Activated naive CD4-positive, alpha-beta T cell (primary cell): ENCODE results near the gene OR52A1.
"Not testable (repeated sequence)": the region's sequence is repeated elsewhere in the genome, so short reads cannot be mapped to it uniquely, and the experiment has no call there.

Experiments used
- DNase-seq, 4 experiments: peaks; one replicate each; lab custom pipeline; 2025; lab: John Stamatoyannopoulos, UW

OR52A1 gene

GRCh38 chr11:5154657-5155056, at the start of gene OR52A1:
OR52A1 (minus strand) TSS chr11:5154757; CDS start chr11:5152369, 2,388 bp downstream.
- no peak for DNase-seq

DNA sequence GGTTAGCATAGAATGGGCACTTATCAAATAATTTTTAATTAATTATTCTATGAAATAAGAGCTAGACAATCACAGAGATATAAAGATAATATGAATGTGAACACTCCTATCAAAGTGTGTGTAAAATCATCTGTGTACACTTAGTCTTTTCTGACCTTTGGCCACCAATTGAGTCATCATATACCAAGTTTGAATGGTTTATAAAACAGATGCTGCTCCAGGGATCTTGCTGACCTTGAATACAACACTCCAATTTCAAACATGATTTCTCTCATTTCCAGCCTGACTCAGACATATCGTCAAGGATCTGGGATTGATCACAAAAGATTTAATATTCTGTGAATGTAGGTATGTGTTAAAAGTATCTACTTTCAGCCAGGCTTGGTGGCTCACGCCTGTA, 48.8 kb upstream of the OR52A1 start:
- DNase-seq = no peak

DNA sequence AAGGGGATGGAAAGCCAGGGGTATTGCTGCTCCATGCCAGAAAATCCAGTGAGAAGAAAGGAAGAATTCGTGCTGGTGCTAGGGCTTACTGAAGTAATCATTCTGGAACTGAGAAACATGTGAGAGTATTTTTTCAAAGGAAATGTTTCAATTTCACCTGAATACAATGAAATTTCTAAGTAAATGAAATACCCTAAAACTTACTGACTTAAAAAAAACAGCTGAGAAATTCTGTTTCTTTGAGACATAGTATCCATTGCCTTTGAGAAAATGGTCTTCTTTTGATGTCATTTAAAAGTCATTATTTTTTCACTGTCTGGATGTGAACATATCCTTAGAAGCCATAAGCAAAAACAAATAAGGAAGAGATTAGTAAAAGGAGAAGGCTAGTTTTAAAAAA, 46.0 kb upstream of the OR52A1 start, which contains the start of gene OR51V1:
OR51V1 (minus strand) TSS at position 101 of the 400 bp plus-strand sequence; CDS start at position 101, 0 bp downstream.
- DNase-seq = no peak

DNA sequence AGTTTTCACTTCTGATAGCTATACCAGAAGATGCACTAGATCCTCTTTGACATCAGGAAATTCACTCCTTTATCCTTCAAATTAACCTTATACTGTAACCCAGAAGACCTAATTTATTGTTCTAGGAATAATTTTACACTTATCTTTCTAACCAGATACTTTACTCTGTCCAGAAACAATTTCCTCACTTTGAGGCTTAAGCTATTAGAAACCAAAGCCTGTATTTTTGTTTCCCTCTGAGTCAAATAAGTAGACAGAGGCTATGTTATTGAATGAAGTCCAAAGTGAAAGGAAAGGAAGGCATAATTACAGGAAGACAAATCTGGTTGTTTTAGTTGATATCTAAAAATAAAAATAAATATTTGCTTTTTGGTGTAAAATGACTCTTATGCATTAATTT, 43.7 kb upstream of the OR52A1 start:
- no peak for DNase-seq

- no peak for DNase-seq
Measured at GRCh38 chr11:5197536-5197935, 43.0 kb upstream of the OR52A1 start.

DNA sequence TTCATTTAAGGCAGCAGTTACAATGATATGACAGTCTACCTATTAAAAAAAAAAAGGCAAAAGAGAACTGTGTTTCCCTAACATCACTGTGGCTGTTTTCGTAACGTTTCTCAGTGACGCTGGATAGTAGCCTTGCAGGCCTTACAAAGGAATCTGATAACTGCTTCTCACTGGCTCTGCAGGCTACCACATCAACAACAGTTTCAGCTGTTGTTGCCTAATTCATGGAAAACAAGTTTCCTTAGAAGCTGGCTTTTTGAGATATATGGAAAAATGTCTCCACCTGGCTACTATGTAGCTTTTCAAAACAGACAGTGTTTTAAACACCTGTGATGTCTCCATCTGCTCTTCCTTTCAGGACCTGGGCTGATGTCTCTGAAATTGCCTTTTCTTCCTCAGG, 42.2 kb upstream of the OR52A1 start:
- no peak for DNase-seq

GRCh38 chr11:5196067-5196466, 41.5 kb upstream of the OR52A1 start:
- no peak for DNase-seq

- DNase-seq = no peak
Measured at GRCh38 chr11:5192738-5193137, 38.2 kb upstream of the OR52A1 start.

GRCh38 chr11:5188201-5188600, 33.6 kb upstream of the OR52A1 start:
- DNase-seq = no peak

DNA sequence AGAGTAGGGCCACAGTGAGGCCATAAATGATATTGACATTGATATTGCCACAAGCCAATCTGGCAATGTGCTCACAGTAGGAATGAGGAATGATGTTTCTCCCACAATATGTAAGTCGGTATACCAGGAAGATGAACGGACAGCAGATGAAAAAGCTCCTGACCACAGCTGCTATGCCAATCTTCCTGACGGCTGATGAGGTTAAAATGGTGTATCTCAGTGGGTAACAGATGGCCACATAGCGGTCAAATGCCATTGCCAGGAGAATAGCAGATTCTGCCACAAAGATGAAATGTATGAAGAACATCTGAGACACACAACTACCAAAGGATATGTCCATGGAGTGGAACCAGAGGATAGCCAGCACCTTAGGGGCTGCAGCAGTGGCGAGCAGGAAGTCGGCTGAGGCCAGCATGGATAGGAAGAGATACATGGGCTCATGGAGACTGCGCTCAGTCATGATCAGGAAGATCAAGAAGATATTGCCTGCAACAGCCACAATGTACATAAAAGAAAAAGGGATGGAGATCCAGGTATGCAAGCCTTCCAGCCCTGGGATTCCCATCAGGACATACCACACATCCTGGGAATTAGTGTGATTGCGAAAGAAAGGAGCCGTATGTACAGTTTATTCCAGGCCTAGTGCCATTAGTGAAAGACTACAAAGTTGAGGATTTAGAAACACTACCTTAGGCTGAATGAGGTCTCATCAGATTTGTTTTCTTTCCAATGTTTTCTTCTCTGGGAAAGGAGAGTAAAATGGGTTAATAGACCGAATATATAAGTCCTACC, 23.7 kb upstream of the OR52A1 start:
- no peak for DNase-seq

DNA sequence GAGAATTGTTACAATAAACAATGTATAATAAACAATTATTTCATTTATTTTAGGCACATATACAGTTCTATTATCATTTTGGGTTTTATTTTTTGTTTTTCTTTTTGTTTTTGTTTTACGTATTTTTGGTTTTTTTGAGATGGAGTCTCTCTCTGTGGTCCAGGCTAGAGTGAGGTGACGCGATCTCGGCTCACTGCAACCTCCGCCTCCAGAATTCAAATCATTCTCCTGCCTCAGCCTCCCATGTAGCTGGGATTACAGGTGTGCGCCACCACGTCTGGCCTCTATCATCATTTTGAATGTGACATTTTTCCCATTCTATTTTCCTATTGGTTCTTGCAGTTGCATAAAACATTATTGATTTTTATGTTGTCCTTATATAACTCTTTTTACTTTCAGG, 20.4 kb upstream of the OR52A1 start:
- no peak for DNase-seq

- DNase-seq = no peak
Measured at GRCh38 chr11:5171856-5172255, 17.3 kb upstream of the OR52A1 start.

- DNase-seq = not testable (repeated sequence)
Measured at GRCh38 chr11:5165898-5166297, 11.3 kb upstream of the OR52A1 start.

DNA sequence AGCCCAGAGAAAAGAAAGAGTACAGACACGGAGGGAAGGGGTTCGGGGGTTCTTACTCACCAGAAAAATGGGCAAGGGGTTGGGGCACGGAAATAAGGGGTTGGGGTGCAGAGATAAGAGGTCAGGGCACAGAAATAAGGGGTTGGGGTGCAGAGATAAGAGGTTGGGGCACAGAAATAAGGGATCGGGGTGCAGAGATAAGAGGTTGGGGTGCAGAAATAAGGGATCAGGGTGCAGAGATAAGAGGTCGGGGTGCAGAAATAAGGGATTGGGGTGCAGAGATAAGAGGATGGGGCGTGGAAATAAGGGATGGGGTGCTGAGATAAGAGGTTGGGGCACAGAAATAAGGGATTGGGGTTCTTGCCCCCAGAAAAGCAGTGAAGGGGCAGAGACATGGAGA, 10.2 kb upstream of the OR52A1 start:
- DNase-seq = not testable (repeated sequence)

GRCh38 chr11:5161045-5161444, 6.5 kb upstream of the OR52A1 start:
- not testable (repeated sequence) for DNase-seq

DNA sequence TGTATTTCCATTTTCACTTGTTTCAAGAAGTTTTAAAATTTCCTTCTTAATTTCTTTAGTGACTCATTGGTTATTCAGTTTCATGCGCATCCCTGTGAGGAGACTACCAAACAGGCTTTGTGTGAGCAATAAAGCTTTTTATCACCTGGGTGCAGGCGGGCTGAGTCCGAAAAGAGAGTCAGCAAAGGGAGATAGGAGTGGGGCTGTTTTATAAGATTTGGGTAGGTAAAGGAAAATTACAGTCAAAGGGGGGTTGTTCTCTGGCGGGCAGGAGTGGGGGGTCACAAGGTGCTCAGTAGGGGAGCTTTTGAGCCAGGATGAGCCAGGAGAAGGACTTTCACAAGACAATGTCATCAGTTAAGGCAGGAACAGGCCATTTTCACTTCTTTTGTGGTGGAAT, 5.7 kb upstream of the OR52A1 start:
- not testable (repeated sequence) for DNase-seq

DNA sequence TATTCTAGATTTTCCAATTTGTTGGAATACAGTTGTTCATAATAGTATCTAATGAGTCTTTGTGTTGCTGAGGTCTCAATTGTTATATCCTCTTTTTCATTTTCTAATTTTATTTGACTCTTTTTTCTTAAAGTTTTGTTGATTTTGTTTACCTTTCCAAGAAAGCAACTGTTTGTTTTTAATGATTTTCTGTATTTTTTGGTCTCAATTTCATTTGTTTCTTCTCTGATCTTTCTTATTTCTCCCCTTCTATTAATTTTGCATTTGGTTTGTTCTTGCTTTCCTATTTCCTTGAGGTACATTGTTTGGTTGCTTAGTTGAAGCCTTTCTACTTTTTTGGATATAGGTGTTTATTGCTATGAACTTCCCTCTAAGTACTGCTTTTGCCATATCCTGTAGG, 5.2 kb upstream of the OR52A1 start:
- DNase-seq = no peak

GRCh38 chr11:5153574-5154431, 754 bp downstream of the OR52A1 start:
- no peak for DNase-seq

DNA sequence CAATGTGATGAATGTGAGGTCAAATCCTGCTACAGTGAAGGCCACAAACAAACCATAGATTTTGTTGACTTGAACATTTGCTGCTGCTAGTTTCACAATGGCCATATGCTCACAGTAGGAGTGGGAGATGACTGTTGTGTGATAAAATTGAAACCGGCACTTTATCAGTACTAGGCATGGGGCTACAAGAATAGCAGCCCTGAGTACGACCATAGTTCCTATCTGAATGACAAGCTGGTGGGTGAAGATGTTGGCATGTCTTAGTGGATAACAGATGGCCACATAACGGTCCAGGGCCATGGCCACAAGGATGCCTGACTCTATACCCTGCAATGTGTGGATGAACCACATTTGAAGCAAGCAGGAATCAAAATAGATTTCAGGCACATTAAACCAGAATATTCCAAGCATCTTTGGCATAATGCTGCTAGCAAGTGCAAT, 2.8 kb downstream of the OR52A1 start:
- DNase-seq = no peak

DNA sequence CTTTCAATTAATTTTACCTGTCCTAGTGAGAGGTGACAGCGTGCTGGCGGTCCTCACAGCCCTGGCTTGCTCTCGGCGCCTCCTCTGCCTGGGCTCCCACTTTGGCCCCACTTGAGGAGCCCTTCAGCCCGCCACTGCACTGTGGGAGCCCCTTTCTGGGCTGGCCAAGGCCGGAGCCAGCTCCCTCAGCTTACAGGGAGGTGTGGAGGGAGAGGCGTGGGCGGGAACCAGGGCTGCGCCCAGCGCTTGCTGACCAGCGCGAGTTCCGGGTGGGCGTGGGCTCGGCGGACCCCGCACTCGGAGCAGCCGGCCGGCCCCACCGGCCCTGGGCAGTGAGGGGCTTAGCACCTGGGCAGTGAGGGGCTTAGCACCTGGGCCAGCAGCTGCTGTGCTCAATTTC, 10.4 kb downstream of the OR52A1 start:
- DNase-seq = not testable (repeated sequence)

- no peak for DNase-seq
Measured at GRCh38 chr11:5137996-5138395, 16.6 kb downstream of the OR52A1 start, which contains the start of gene OR52A5. OR52A5 (minus strand) TSS chr11:5138356; CDS start chr11:5132642, 5,714 bp downstream.

GRCh38 chr11:5137014-5137413, 17.5 kb downstream of the OR52A1 start:
- DNase-seq = no peak

DNA sequence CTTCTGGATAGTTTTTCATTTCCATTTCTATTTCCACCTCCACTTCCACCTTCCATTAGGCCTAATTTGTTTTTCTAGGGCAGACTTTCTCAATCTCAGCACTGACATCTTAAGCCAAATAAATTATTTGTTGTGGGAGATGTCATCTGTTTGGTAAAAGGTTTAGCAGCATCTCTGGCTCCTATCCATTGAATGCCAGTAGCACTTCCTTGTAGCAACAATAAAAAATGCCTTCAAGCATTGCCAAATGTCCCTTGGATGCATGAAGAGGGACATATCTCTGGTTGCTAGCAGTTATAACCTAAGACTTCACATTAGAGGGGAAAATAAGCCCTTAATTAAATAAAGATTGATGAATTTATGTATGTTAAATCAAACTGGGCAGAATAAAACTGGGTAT, 18.3 kb downstream of the OR52A1 start:
- DNase-seq = no peak
